HEK293T (cell line): ENCODE results near the gene DVL1.

Experiments
- ARNT ChIP-seq: fragments of 450-650 bp; IDR thresholded peaks from 2 replicates; pipeline ENCODE4 v1.6.1; 2017; ENCODE audit warnings: mild to moderate bottlenecking
- BHLHE40 ChIP-seq: fragments of 450-650 bp; IDR thresholded peaks from 2 replicates; pipeline ENCODE4 v1.6.1; 2016; ENCODE audit warnings: mild to moderate bottlenecking, moderate library complexity, borderline replicate concordance
- CTBP1 ChIP-seq: fragments of 450-650 bp; IDR thresholded peaks from 2 replicates; pipeline ENCODE4 v1.6.1; 2016; ENCODE audit warnings: borderline replicate concordance
- ELF4 ChIP-seq: fragments of 450-650 bp; IDR thresholded peaks from 2 replicates; pipeline ENCODE4 v1.6.1; 2017; ENCODE audit warnings: antibody characterized with exemption
- FOXM1 ChIP-seq: fragments of 450-650 bp; IDR thresholded peaks from 2 replicates; pipeline ENCODE4 v1.6.1; 2017; ENCODE audit warnings: mild to moderate bottlenecking, borderline replicate concordance
- HDGF ChIP-seq: fragments of 450-650 bp; IDR thresholded peaks from 2 replicates; pipeline ENCODE4 v1.6.1; 2017; ENCODE audit warnings: antibody characterized with exemption, borderline replicate concordance
- LEF1 ChIP-seq: fragments of 450-650 bp; IDR thresholded peaks from 2 replicates; pipeline ENCODE4 v1.6.1; 2017; ENCODE audit warnings: mild to moderate bottlenecking, borderline replicate concordance
- NFRKB ChIP-seq: fragments of 450-650 bp; IDR thresholded peaks from 2 replicates; pipeline ENCODE4 v1.6.1; 2016; ENCODE audit warnings: mild to moderate bottlenecking, moderate library complexity
- SP1 ChIP-seq: fragments of 450-650 bp; IDR thresholded peaks from 2 replicates; pipeline ENCODE4 v1.6.1; 2017
- ZNF384 ChIP-seq: fragments of 450-650 bp; IDR thresholded peaks from 2 replicates; pipeline ENCODE4 v1.6.1; 2016
- TF ChIP-seq, protein P1 (sequence below): fragments of 450-650 bp; IDR thresholded peaks from 2 replicates; pipeline ENCODE4 v1.6.1; 2016

DNA sequence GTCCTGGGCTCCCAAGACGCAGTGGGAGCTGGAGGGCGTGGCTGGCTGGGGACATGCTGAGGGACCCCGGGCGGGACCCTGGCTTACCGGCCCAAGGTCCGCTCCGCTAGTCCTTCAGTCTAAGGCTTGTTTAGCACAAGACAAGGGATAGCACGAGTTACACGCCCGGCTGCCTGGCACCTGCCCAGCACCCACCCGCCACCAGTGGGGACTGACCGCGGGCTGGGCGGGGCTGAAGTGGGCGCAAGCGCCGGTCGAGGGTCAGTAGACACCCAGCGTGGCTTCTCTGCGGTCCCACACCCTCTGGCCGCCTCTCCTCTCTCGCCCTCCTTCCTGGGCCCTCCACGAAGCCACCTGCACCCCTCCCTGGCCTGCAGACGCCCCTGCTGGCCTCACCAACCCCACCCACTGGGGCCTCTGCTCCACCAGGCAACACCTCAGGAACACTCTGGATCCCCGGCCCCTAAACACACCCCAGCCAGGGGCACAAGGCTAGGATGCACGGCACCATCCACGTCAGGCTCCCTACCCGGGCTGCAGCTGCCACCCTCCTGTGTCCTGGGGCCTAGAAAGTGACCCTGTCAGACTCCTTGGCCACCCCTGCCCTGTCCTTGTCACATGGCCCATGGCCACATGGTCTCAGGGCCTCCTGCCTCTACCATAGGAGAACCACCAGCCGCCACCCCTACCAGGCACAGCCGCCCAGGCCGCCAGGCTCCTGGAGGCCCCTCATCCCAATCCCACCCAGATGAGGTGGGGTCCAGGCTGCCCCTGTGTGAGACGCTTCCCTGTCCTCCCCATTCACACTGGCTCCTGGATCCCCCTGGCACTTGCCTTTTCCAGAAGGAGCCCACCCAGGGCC, 12.1 kb downstream of the DVL1 start:
- TF ChIP-seq LEF1 (no peak), SP1 (no peak), ELF4 (no peak), ARNT (no peak), BHLHE40 (no peak), FOXM1 (no peak), HDGF (no peak), ZNF384 (no peak), CTBP1 (no peak), NFRKB (no peak)
- TF ChIP-seq, protein P1, sequence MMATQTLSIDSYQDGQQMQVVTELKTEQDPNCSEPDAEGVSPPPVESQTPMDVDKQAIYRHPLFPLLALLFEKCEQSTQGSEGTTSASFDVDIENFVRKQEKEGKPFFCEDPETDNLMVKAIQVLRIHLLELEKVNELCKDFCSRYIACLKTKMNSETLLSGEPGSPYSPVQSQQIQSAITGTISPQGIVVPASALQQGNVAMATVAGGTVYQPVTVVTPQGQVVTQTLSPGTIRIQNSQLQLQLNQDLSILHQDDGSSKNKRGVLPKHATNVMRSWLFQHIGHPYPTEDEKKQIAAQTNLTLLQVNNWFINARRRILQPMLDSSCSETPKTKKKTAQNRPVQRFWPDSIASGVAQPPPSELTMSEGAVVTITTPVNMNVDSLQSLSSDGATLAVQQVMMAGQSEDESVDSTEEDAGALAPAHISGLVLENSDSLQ: no peak
